RWPE2 (cell line): ENCODE results near the gene LDLRAD4.
A peak's percentile ranks its signal among the peaks of the same experiment; 100 is the strongest.

Experiments used
- ATAC-seq: fragments of 200-7000 bp; cut with Tn5 transposase; 3 replicates; pipeline ENCODE4 v1.9.1; 2021; ENCODE audit warnings: low read depth
- DNase-seq: peaks from one replicate; pipeline ENCODE4 v3.0.0-alpha.2; 2020; ENCODE audit warnings: low spot score
- H3K27ac ChIP-seq: fragments of 450-650 bp; 2 replicates; pipeline ENCODE4 v1.5.1; 2017; ENCODE audit warnings: mild to moderate bottlenecking; ENCODE audit not compliant: poor library complexity, severe bottlenecking
- H3K27me3 ChIP-seq: fragments of 250-450 bp; sonication (Bioruptor Pico); 2 replicates; pipeline ENCODE4 v1.5.1; 2021; ENCODE audit warnings: mild to moderate bottlenecking, moderate library complexity; ENCODE audit not compliant: insufficient read depth, poor library complexity, severe bottlenecking
- H3K36me3 ChIP-seq: fragments of 250-450 bp; sonication (Bioruptor Pico); 2 replicates; pipeline ENCODE4 v1.5.1; 2020; ENCODE audit warnings: low read depth, mild to moderate bottlenecking, moderate library complexity
- H3K4me1 ChIP-seq: fragments of 250-450 bp; sonication (Bioruptor Pico); 2 replicates; pipeline ENCODE4 v1.5.1; 2021; ENCODE audit warnings: mild to moderate bottlenecking, moderate library complexity; ENCODE audit not compliant: insufficient read depth, poor library complexity, severe bottlenecking
- H3K4me3 ChIP-seq: fragments of 250-450 bp; sonication (Bioruptor Pico); 2 replicates; pipeline ENCODE4 v1.5.1; 2021; ENCODE audit warnings: mild to moderate bottlenecking, moderate library complexity; ENCODE audit not compliant: severe bottlenecking
- H3K9me3 ChIP-seq: fragments of 250-450 bp; sonication (Bioruptor Pico); 2 replicates; pipeline ENCODE4 v1.5.1; 2021; ENCODE audit warnings: mild to moderate bottlenecking, moderate library complexity; ENCODE audit not compliant: severe bottlenecking
- TF ChIP-seq, protein P1 (sequence below): fragments of 450-650 bp; IDR thresholded peaks from one replicate; pipeline ENCODE4 v1.5.1; 2017; ENCODE audit warnings: mild to moderate bottlenecking, moderate library complexity; ENCODE audit not compliant: poor library complexity, severe bottlenecking

The LDLRAD4 gene

DNA sequence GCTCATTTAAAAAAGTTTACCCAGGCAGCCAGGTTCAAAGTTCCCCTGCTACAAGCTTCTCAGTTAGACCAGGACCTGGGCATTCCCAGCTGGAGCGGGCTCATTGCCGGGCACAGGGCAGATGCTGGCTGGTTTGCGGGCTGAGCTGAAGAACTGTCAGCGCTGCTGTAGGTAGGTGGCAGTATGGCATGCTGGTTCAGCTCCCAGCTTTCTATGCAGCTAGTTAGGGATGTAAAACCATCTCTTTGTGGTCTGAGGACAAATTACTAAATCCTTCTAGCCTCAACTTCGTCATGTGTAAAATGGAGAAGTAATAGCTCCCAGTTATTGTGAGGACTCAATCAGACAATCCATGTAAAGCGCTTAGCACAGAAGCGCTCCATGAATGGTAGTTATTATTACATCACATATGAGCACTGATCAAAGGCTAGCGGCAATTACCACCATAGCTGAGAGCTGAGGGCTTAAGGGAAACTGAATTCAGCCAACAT lies 2.4 kb upstream of the LDLRAD4 start:
- TF ChIP-seq, protein P1, sequence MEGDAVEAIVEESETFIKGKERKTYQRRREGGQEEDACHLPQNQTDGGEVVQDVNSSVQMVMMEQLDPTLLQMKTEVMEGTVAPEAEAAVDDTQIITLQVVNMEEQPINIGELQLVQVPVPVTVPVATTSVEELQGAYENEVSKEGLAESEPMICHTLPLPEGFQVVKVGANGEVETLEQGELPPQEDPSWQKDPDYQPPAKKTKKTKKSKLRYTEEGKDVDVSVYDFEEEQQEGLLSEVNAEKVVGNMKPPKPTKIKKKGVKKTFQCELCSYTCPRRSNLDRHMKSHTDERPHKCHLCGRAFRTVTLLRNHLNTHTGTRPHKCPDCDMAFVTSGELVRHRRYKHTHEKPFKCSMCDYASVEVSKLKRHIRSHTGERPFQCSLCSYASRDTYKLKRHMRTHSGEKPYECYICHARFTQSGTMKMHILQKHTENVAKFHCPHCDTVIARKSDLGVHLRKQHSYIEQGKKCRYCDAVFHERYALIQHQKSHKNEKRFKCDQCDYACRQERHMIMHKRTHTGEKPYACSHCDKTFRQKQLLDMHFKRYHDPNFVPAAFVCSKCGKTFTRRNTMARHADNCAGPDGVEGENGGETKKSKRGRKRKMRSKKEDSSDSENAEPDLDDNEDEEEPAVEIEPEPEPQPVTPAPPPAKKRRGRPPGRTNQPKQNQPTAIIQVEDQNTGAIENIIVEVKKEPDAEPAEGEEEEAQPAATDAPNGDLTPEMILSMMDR, result peak; percentile 69
- no peak for DNase-seq
- no peaks in the 10 kb centered on the region for H3K9me3 ChIP-seq
- H3K36me3 ChIP-seq, result no peaks in the 10 kb centered on the region
- H3K27ac ChIP-seq, result no peak overlapping the region
- peak; percentile 78 for ATAC-seq
- no peaks in the 10 kb centered on the region for H3K4me1 ChIP-seq
- no peak overlapping the region for H3K4me3 ChIP-seq
- peaks cover 65% of the 10 kb centered on the region for H3K27me3 ChIP-seq

DNA sequence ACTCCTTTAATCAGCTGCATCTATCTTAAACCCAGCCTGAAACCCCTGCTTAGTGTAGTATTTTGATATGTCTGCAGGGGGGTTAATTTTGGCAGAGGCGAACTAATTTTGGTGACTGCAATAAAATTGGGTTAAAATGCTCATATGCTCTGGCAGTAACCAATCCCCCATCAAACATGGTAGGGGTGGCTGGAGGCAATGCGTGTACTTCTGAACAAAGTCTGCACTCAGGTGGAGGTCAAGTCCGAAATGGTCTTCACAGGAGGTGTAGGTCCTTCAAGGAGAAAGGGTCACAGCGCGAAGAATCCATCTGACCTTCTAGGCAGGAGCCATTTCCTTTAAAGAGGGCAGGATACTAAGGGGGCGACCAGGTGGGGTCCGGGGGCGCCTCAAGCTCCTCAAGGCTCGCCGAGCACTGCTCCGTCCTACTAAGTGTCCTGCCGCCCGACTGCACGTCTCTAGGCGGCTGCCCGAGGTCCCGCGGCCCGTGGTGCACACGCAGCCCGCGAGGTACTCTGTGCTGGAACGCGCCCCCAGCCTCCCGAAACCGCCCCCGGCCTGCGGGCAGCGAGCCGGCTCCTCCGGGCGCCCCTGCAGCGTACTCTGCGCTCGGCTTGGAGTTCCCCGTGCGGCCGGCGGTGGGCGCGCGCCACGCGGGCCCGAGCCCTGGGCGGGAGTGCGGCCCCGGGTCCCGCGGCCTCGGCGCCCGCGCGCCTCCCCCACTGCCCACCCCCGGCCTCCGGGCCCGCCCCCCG lies 1.7 kb upstream of the LDLRAD4 start:
- Histone ChIP-seq H3K9me3 (no peaks in the 10 kb centered on the region), H3K4me1 (no peaks in the 10 kb centered on the region), H3K27me3 (peaks cover 70% of the 10 kb centered on the region), H3K36me3 (no peaks in the 10 kb centered on the region), H3K4me3 (peak overlapping the region; percentile 43), H3K27ac (no peak overlapping the region)
- ATAC-seq (0 out of 3 replicates have a peak, but pooled peaks have one; percentile 16), DNase-seq (no peak)
- TF ChIP-seq, protein P1, result no peak

DNA sequence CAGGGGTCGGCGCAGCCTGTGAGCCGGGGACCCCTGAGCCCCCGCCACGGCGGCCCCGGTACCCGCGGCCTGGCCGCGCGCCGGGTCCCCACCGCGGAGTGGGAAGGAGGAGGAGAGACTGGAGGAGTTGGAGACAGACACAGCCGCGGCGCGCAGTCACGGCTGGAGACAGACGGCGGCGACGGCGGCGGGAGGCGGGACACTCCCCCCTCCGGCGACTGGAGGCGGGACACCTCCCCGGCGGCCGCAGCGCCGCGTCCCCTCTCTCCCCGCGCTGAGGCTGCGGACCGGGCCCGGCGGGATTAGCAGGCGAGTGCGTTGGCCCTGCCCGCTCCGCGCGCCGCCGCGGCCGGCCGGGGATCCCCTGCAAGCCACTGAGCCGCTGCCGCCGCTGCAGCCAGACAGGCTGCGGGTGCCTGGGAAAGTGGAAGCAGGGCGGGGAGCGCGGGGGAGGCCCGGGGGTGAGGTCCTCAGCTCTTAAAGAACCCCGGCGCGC lies 1.0 kb upstream of the LDLRAD4 start:
- DNase-seq (no peak), ATAC-seq (peak; percentile 17; the same call in 1 of the 3 replicates)
- H3K27me3 ChIP-seq, result peaks cover 70% of the 10 kb centered on the region
- H3K9me3 ChIP-seq, result no peaks in the 10 kb centered on the region
- no peaks in the 10 kb centered on the region for H3K4me1 ChIP-seq
- peak overlapping the region; percentile 43 for H3K4me3 ChIP-seq
- no peak overlapping the region for H3K27ac ChIP-seq
- TF ChIP-seq, protein P1, result peak; percentile 27
- no peaks in the 10 kb centered on the region for H3K36me3 ChIP-seq

DNA sequence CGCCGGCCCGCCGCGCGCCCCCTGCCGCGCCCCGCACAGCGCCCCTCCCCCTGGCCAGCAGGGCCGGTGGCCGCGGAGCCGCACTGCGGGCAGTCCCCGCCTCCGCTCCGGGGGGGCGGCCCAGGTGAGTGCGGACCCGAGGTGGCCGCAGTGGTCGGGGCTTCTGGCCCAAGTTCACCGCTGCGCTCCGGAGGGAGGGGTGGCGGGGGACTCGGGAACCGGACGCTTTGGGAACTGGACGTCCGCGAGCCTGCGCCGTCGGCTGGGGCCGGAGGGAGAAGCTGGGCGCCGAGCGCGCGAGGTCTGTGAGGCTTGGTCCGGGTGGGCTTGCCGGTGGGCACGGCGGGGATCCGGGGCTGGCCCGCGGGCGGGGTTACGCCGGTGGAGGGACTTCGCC lies 591 bp upstream of the LDLRAD4 start:
- H3K4me3 ChIP-seq, result peak overlapping the region; percentile 43
- H3K27ac ChIP-seq, result no peak overlapping the region
- H3K4me1 ChIP-seq, result no peaks in the 10 kb centered on the region
- peaks cover 70% of the 10 kb centered on the region for H3K27me3 ChIP-seq
- ATAC-seq, result no peak; the same call in 2 of the 3 replicates
- no peaks in the 10 kb centered on the region for H3K9me3 ChIP-seq
- DNase-seq, result no peak
- no peaks in the 10 kb centered on the region for H3K36me3 ChIP-seq
- TF ChIP-seq, protein P1, result no peak

DNA sequence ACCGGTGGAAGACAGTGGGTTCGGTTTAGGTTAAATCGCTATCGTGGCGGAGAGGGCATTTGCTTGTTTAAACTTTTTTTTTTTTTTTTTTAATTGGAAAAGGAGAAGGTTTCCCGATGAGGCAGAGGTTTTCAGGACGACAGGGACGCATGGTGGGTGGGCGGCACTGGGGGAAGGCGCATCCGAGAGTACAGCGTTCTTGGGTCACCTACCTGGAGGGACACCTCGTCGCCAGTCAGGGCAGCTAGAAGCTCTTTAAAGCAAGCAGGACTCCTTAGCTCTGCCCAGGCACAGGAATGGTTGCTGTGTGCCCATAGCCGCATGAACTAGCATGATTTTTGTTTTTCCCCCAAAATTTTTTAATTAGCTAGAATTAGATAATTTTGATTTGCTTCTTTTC lies 437 bp downstream of the LDLRAD4 start:
- no peaks in the 10 kb centered on the region for H3K9me3 ChIP-seq
- H3K27ac ChIP-seq, result no peak overlapping the region
- no peak for ATAC-seq
- H3K36me3 ChIP-seq, result no peaks in the 10 kb centered on the region
- no peak for DNase-seq
- H3K4me1 ChIP-seq, result no peaks in the 10 kb centered on the region
- H3K4me3 ChIP-seq, result peak overlapping the region; percentile 43
- H3K27me3 ChIP-seq, result peaks cover 69% of the 10 kb centered on the region
- TF ChIP-seq, protein P1, result no peak
